Activated CD4-positive, alpha-beta T cell treated with anti-CD3 and anti-CD28 coated beads, Interleukin-2, amount 50 U/mL, for 16 hours (primary cell): ENCODE measurements around the gene FAM124A.

Experiments used
- DNase-seq: peaks from one replicate; pipeline ENCODE4 v3.0.0-alpha.2; 2020

The FAM124A gene

DNA sequence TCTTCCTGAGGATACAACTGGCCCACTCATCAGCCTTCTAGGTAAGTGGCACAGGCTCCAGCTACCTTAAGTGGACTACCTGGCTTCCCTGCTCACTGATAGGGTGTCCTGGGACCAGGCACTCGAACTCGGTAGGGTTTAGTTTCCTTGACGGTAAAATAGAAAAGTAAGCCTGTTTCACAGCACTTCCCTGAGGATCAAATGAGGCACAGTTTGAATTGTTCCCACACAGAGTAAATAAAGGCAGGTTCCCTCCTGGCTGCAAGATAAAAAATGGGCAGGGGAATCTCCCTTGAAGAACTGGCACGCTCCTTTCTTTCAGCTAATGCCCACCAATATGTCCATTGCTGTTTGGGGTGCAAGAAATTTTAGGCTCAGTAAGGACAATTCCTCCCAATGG is 1.1 kb upstream of the FAM124A start:
- no peak for DNase-seq

DNA sequence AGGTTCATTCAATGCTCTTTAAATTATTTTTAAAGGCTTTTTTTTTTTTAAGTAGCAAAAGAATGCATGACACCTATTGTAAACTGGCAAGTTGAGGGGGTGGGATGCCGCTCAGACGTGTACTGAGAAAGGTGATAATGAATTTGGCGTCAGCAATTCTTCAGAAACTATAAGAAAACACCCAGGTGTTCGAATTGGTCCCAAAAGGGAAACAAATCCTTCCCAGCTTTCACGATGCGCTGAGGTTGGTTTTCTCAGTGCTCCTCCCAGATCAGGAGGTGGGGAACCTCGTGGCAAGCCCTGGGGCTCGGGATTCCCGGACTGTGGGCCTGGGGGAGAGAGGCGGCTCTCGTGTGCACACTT is 543 bp upstream of the FAM124A start:
- no peak for DNase-seq

DNA sequence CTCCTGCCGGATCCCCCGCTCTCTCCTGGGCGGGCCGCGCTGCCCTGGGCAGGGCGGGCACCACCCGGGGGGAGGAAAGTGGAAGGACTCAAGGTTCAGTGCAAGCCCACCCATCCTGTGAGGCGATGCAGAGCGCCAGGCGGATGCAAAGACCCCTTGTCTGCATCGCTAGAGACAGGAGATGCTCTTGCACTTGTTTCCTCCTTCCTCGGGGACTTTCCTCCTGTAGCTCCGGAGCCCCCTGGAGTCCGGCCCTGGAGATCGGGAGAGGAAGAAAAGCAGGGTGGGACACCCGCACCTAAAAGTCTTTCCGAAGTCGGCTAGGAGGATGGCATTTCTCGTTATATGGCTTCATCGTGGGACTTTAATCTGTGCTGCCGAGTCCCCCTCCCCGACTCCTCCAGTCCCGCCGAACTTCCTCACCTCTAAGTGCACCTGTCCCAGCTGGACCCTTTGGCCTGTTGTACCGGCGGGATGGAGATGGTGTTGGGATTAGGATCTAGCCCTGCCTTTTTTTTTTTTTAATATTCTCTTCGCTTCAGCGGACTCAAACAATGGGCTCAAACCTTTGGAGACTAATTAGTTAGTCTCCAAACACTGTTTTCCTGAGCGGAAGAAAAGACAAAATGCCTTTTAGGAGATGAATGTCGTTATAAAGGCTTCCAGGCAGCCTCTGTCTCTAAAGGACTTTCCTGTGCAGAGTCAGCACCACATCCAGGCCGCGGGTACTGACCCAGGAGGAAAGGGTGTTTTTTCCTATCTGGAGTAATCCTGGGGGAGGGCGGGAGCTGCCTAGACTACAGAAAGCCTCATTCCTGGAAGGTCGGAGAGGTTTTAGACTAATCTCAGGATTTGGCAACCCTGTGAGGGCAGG is 725 bp downstream of the FAM124A start:
- DNase-seq, result no peak

- DNase-seq, result no peak
Observed at GRCh38 chr13:51223560-51224270, 1.5 kb downstream of the FAM124A start.

DNA sequence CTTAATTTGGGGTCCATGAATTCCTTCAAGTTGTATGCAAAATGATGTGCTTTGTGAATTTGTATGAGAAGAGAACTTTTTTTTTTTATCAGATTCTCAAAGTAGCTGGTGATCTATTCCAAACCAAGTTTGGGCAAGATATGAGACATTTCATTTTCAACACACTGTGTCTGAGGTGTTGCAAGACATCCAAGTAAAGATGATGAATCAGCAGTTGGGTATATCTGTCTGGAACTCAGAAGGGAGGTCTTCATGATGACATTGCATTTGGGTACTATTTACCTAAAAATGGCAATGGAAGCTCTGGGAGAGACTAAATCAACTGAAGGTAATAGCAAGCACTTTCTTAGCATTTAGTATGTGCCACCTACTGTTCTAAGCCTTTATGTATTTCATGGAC is 2.8 kb downstream of the FAM124A start:
- no peak for DNase-seq

DNA sequence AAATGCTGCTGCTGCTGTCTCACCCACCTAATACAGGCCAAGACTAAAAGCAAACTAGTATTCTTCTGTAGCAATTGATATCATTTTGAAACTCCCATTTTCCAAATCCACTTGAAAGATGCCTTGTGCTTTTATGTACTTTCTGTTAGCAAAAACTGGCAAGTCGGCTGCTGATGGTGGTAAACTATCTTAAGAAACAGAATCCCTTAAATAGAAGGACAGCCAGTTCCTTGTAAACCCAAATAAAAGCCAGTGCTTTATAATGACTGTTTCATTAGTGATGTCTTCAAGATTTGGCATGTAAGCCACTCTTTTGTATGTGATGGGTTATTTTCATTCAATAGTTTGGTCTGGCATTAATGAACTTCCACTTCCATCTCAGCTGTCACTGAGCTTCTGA is 5.2 kb downstream of the FAM124A start:
- no peak for DNase-seq

GRCh38 chr13:51229101-51229719 is 7.0 kb downstream of the FAM124A start:
- DNase-seq, result no peak

GRCh38 chr13:51229731-51230130 is 7.5 kb downstream of the FAM124A start:
- DNase-seq, result no peak

DNA sequence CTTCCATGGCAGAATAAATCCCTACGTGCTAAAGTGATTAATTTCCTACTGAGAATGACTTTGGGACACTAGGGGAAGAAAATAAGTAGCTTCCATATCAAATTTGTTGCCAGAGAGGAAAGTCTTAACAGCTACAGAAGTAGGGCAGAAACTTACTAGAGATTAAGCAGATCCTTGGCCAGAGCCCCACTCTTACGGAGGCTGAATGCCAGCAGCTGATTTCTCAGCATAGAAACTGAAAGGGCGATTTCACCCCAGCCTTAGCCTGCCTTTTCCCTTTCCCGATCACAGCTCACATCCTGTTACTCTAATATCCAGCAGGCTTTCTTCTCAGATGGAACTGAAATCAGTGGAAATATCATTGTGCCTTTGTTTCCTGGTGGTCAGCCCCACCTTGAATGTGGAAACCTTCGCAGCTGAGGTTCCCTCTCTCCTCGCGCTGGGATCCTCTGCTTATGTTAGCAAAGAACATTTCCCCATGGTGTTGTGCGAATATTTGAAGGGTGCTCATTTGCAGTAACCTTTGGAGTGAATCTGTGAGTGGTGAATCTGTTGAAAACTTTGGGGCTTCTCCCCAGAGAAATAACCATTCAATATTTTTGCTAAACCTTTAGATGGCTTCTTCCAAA is 8.4 kb downstream of the FAM124A start:
- no peak for DNase-seq

DNA sequence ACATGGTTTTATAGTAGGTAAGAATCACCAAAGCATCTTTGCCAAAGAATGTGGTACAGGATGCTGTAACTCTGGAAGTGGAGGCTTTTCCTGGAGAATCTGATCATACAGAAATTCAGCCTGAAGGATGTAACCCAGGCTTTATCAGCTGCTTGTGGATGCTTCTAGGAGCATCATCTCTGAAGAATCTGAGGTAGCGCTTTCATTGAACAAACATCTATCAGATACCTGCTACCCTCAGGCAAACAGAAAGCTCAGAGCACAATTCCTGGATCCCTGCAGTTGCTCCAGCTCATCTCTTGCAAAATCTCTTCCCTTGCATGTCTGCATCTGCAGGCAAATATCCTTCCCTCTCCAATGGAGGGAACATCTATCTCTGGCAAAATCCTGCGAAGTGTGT is 9.3 kb downstream of the FAM124A start:
- DNase-seq, result no peak

- no peak for DNase-seq
Observed at GRCh38 chr13:51232328-51232727, 10.1 kb downstream of the FAM124A start.

DNA sequence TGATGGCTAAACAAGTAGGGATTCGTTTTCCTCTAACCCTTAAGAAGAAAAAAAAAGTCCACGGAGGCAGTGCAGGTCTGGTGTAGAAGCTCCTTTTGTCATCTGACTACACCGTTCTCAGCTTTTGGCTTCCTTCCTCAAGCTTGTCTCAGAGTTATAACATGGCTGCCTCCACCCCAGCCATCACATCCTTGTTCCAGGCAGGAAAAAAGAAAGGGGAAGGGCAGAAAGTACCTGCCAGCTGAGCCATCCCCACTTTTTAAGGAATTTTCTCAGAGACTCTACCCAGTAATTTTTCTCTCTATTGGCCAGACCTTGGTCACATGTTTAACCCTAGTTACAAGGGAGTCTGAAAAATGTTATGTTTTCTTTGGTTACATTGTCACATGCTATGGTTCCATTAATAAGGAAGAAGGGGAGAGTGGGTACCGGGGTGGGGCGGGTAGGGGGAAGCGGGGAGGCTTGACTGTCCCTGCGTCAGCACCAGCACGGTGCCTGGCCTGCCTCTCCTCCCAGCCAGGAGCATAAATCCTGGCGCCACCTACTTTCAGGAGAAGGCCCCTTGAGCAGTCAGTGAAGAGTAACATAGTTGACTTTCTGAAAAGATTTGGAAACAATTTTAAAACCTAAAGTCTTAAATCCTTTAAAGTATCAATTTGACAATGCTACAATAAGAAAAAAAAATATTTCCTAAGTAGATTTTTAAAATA is 11.1 kb downstream of the FAM124A start:
- DNase-seq, result no peak

- DNase-seq, result no peak
Observed at GRCh38 chr13:51234676-51235075, 12.5 kb downstream of the FAM124A start.

DNA sequence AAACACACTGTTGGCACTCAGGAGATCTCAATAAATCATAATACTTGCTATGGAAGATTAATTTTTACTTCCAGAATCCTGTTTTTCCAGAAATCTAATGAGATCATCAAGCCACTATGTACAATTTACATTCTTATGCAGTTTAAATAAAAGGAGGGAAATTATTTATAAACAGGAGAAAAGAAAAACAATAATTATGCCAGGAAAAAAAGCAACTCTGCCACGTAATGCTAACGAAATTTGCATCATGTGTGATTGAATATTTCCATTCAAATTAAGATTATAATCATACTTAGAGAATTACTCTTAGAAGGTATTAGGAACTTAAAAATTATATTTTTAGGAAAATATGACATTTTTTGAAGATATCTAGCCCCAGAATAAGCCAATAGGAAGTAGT is 13.0 kb downstream of the FAM124A start:
- DNase-seq, result no peak

DNA sequence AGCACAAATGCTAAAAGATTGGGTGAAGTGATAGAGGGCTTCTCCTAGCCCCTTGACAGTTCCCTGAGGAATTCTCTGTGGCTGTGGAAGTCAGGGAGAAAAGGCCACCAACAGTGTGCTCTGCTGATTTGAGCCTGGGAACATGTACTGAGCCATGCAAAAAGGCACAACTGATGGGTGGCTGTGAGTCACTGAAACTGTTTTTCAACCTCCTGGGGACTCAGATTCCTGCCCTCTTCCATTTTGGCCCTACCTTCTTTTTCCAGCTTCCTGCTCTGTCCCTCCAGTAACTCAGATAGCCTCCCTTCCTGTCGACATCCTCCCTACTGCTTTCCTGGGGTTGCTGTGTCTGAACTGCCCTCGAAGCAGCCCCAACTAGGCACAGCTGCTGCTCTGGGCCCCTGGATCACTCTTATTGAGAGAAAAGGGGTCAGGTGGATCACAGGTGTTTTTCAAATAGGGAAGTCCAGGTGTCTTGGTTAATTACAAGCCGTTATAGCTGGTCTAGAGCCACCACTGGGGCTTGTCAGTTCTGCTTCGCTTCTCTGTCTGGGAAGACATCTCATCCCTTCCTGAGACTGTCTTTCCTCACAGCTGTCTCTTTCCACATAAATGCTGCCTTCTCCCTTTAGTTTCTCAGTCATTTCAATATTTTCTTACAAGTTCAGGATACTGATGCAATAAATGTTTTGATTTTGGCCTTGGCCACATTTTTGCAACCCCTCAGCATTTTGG is 13.7 kb downstream of the FAM124A start:
- DNase-seq, result no peak

DNA sequence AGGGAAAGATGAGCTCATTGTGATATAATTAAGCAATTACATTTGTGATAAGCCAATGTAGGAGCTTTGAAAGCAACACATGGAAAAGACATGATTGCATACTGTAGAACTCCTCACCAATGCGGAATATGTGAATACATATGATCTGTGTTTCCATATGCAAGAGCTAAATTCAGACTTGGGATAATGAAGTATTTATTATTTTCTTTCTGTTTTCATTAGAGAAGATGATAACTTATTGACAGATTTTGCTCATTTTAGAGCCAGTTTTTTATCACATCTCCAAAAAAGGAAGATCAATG is 14.2 kb downstream of the FAM124A start:
- no peak for DNase-seq

GRCh38 chr13:51237386-51237785 is 15.2 kb downstream of the FAM124A start:
- DNase-seq, result no peak

DNA sequence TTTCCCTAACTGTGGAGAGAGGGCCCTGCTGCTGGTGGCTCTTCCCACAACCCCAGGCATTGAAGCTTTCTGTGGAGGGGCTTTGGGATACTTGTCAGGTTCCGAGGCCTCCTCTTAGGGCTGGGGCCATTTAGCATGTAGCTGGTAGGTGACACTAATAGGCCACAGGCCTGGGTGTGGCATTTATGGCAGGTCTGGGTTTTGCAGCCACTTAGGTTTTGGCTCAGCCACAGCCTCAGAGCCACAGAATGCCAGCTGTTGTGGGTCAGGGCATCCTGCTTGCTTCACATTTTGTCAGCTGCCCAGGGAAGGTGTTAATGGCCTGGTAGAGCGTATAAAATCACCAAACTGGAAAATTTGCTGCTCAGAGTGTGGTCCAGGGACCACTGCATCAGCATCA is 15.7 kb downstream of the FAM124A start:
- DNase-seq, result no peak

- no peak for DNase-seq
Observed at GRCh38 chr13:51240178-51240577, 18.0 kb downstream of the FAM124A start.

DNA sequence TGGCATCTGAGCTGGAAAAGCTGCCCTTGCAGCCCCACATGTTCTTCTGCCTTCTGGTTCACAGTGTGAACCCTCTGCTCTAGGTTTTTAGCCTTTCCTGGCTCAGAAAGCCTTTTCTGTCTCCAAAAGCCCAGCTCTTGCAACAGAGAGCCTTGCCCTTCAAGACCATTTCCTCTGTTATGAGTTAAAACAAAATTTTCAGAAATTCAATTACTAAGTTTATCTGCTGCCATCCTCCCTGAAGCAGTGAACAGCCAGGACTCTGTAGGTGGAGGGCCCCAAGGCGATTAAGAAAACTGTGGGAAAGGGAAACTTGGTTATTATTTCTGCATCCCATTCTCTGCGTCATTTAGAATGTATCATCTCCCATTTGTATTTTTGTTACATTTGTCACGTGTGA is 18.8 kb downstream of the FAM124A start:
- DNase-seq, result no peak

- DNase-seq, result no peak
Observed at GRCh38 chr13:51241720-51242119, 19.5 kb downstream of the FAM124A start.

DNA sequence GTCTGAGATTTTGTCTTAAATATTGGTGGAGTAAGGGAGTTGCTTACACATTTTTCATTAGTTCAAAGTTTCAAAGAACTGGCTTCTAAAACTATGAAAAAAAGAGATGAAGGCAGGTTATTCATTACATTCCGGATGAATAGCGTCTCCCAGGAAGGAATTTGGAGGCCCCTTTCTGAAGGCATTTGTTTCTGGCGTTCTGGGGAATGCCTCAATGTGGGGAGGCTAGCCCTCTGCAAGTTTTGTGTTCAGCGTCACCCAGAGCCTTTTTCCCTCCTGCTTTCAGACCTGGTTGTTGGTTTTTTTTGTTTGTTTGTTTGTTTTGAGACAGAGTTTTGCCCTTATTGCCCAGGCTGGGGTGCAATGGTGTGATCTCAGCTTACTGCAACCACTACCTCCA is 21.0 kb downstream of the FAM124A start:
- no peak for DNase-seq
